Measurements from ENCODE around the gene ATP8B2. TPM values are rescaled to one million over a fixed set of nuclear protein-coding genes. Genes with fewer than 3 reads are reported as not detected.

Gene ATP8B2
- total and polyA plus RNA-seq, 3 experiments from 2014 or later, result 69.9 to 72.8 (median 71.7) TPM

GRCh38 chr1:154326546-154327465 lies 1.5 kb downstream of the ATP8B2 start:
- peaks cover 57% of the 10 kb centered on the region for H3K4me1 ChIP-seq (ENCODE audit: insufficient read depth, low read length)
- no peaks in the 10 kb centered on the region for H3K9me3 Mint-ChIP-seq
- H3K4me1 Mint-ChIP-seq, result peaks cover 55 to 70% (median 62%) of the 10 kb centered on the region in 3 donors
- peak overlapping the region; percentile 76 to 98 (median 93) for H3K27ac Mint-ChIP-seq
- H3K9me3 ChIP-seq (ENCODE audit: low read length), result no peaks in the 10 kb centered on the region
- H3K4me3 ChIP-seq (ENCODE audit: low read length), result peak overlapping the region; percentile 72
- peaks cover 15% of the 10 kb centered on the region for H3K36me3 ChIP-seq (ENCODE audit: insufficient read depth, low read length)
- peaks cover 4 to 29% (median 4%) of the 10 kb centered on the region in 3 donors for H3K36me3 Mint-ChIP-seq
- peak overlapping the region; percentile 83 for H3K27ac ChIP-seq (ENCODE audit: low read depth, low read length)
- ChIA-PET CTCF (interaction anchor here (1.2 to 18.8 kb wide), 6 partner anchors 15 to 128 kb away, joined by 3 to 591 read pairs (median 5); partner anchors contain the start of gene IL6R), POLR2A (interaction anchor here (0.6 to 6.4 kb wide), 5 partner anchors 9 to 77 kb away, joined by 3 to 56 read pairs (median 10); no protein-coding TSS in a partner anchor)
- no peaks in the 10 kb centered on the region for H3K27me3 ChIP-seq (ENCODE audit: insufficient read depth, low read length, poor library complexity, severe bottlenecking)
- peak overlapping the region; percentile 96 to 98 (median 98) for H3K4me3 Mint-ChIP-seq
- H3K27me3 Mint-ChIP-seq, result peaks cover 0 to 4% of the 10 kb centered on the region in 2 donors
- DNase-seq, result no peak

GRCh38 chr1:154327466-154328317 lies 2.4 kb downstream of the ATP8B2 start:
- no peaks in the 10 kb centered on the region for H3K27me3 ChIP-seq (ENCODE audit: insufficient read depth, low read length, poor library complexity, severe bottlenecking)
- Mint-ChIP-seq H3K4me1 (peaks cover 58 to 72% (median 69%) of the 10 kb centered on the region in 3 donors), H3K27ac (peak overlapping the region; percentile 76 to 98 (median 92)), H3K36me3 (peaks cover 4 to 37% (median 8%) of the 10 kb centered on the region in 3 donors), H3K4me3 (peak overlapping the region; percentile 84 to 98 (median 96)), H3K27me3 (no peaks in the 10 kb centered on the region), H3K9me3 (no peaks in the 10 kb centered on the region)
- DNase-seq, result peak in 3 of 5 donors; percentile 23 to 56 (median 55)
- CTCF ChIA-PET, result interaction anchor here (0.8 to 18.8 kb wide), 7 partner anchors 16 to 106 kb away, joined by 3 to 591 read pairs (median 3); partner anchors contain the start of gene HAX1
- peak overlapping the region; percentile 57 for H3K27ac ChIP-seq (ENCODE audit: low read depth, low read length)
- no peaks in the 10 kb centered on the region for H3K9me3 ChIP-seq (ENCODE audit: low read length)
- POLR2A ChIA-PET, result interaction anchor here (0.6 to 6.4 kb wide), 7 partner anchors 8 to 76 kb away, joined by 3 to 56 read pairs (median 7); no protein-coding TSS in a partner anchor
- peaks cover 24% of the 10 kb centered on the region for H3K36me3 ChIP-seq (ENCODE audit: insufficient read depth, low read length)
- H3K4me1 ChIP-seq (ENCODE audit: insufficient read depth, low read length), result peaks cover 66% of the 10 kb centered on the region
- peak overlapping the region; percentile 53 for H3K4me3 ChIP-seq (ENCODE audit: low read length)

GRCh38 chr1:154328318-154329151 lies 3.2 kb downstream of the ATP8B2 start:
- H3K4me1 ChIP-seq (ENCODE audit: insufficient read depth, low read length), result peaks cover 66% of the 10 kb centered on the region
- POLR2A ChIA-PET, result interaction anchor here (0.8 to 6.4 kb wide), 6 partner anchors 7 to 108 kb away, joined by 3 to 56 read pairs (median 5); partner anchors contain the start of gene UBAP2L

GRCh38 chr1:154329152-154329521 lies 3.8 kb downstream of the ATP8B2 start:
- H3K27me3 ChIP-seq (ENCODE audit: insufficient read depth, low read length, poor library complexity, severe bottlenecking), result no peaks in the 10 kb centered on the region
- Mint-ChIP-seq H3K27me3 (no peaks in the 10 kb centered on the region), H3K4me3 (peak overlapping the region; percentile 78 to 98 (median 87)), H3K27ac (peak overlapping the region; percentile 58 to 96 (median 87)), H3K9me3 (no peaks in the 10 kb centered on the region), H3K36me3 (peaks cover 4 to 49% (median 12%) of the 10 kb centered on the region in 3 donors), H3K4me1 (peaks cover 64 to 80% (median 75%) of the 10 kb centered on the region in 3 donors)
- H3K27ac ChIP-seq (ENCODE audit: low read depth, low read length), result no peak overlapping the region
- peaks cover 30% of the 10 kb centered on the region for H3K36me3 ChIP-seq (ENCODE audit: insufficient read depth, low read length)
- CTCF ChIA-PET, result interaction anchor here (0.9 to 18.8 kb wide), 6 partner anchors 16 to 131 kb away, joined by 3 to 591 read pairs (median 4); partner anchors contain the start of gene HAX1
- peak overlapping the region; percentile 80 for H3K4me3 ChIP-seq (ENCODE audit: low read length)
- H3K4me1 ChIP-seq (ENCODE audit: insufficient read depth, low read length), result peaks cover 63% of the 10 kb centered on the region
- POLR2A ChIA-PET, result interaction anchor here (1.2 to 6.4 kb wide), 4 partner anchors 7 to 109 kb away, joined by 3 to 56 read pairs (median 14); partner anchors contain the start of gene UBAP2L
- H3K9me3 ChIP-seq (ENCODE audit: low read length), result no peaks in the 10 kb centered on the region
- no peak for DNase-seq

More at GRCh38 chr1:154328318-154329151, 3.2 kb downstream of the ATP8B2 start:
- Histone ChIP-seq H3K9me3 (ENCODE audit: low read length) (no peaks in the 10 kb centered on the region), H3K4me3 (ENCODE audit: low read length) (peak overlapping the region; percentile 80), H3K27ac (ENCODE audit: low read depth, low read length) (peak overlapping the region; percentile 57), H3K36me3 (ENCODE audit: insufficient read depth, low read length) (peaks cover 24% of the 10 kb centered on the region), H3K27me3 (ENCODE audit: insufficient read depth, low read length, poor library complexity, severe bottlenecking) (no peaks in the 10 kb centered on the region)
- peak overlapping the region; percentile 76 to 98 (median 92) for H3K27ac Mint-ChIP-seq
- H3K4me3 Mint-ChIP-seq, result peak overlapping the region; percentile 87 to 98 (median 96)
- peaks cover 61 to 75% (median 71%) of the 10 kb centered on the region in 3 donors for H3K4me1 Mint-ChIP-seq
- H3K36me3 Mint-ChIP-seq, result peaks cover 4 to 42% (median 9%) of the 10 kb centered on the region in 3 donors
- CTCF ChIA-PET, result interaction anchor here (0.8 to 18.8 kb wide), 8 partner anchors 17 to 130 kb away, joined by 3 to 591 read pairs (median 3); partner anchors contain the start of gene HAX1
- no peaks in the 10 kb centered on the region for H3K27me3 Mint-ChIP-seq
- no peaks in the 10 kb centered on the region for H3K9me3 Mint-ChIP-seq
- peak; percentile 87 to 93 (median 89) for DNase-seq

- peaks cover 64 to 80% (median 75%) of the 10 kb centered on the region in 3 donors for H3K4me1 Mint-ChIP-seq
- CTCF ChIA-PET, result interaction anchor here (0.9 to 18.8 kb wide), 4 partner anchors 16 to 131 kb away, joined by 3 to 591 read pairs (median 4); partner anchors contain the start of gene HAX1
- H3K4me1 ChIP-seq (ENCODE audit: insufficient read depth, low read length), result peaks cover 62% of the 10 kb centered on the region
- peak in 1 of 5 donors; percentile 56 for DNase-seq
- peaks cover 35% of the 10 kb centered on the region for H3K36me3 ChIP-seq (ENCODE audit: insufficient read depth, low read length)
- H3K36me3 Mint-ChIP-seq, result peaks cover 4 to 54% (median 14%) of the 10 kb centered on the region in 3 donors
- peak overlapping the region; percentile 58 to 96 (median 82) for H3K27ac Mint-ChIP-seq
- peak overlapping the region; percentile 78 to 98 (median 87) for H3K4me3 Mint-ChIP-seq
- H3K9me3 Mint-ChIP-seq, result no peaks in the 10 kb centered on the region
- H3K4me3 ChIP-seq (ENCODE audit: low read length), result peak overlapping the region; percentile 80
- no peak overlapping the region for H3K27ac ChIP-seq (ENCODE audit: low read depth, low read length)
- no peaks in the 10 kb centered on the region for H3K27me3 Mint-ChIP-seq
- POLR2A ChIA-PET, result interaction anchor here (1.2 to 6.4 kb wide), 4 partner anchors 6 to 109 kb away, joined by 3 to 56 read pairs (median 14); partner anchors contain the start of gene UBAP2L
- H3K27me3 ChIP-seq (ENCODE audit: insufficient read depth, low read length, poor library complexity, severe bottlenecking), result no peaks in the 10 kb centered on the region
- H3K9me3 ChIP-seq (ENCODE audit: low read length), result no peaks in the 10 kb centered on the region
Observed at GRCh38 chr1:154329551-154330131, 4.3 kb downstream of the ATP8B2 start.

GRCh38 chr1:154330669-154331068 lies 5.3 kb downstream of the ATP8B2 start:
- Histone ChIP-seq H3K27ac (ENCODE audit: low read depth, low read length) (no peak overlapping the region), H3K4me1 (ENCODE audit: insufficient read depth, low read length) (peaks cover 72% of the 10 kb centered on the region), H3K27me3 (ENCODE audit: insufficient read depth, low read length, poor library complexity, severe bottlenecking) (no peaks in the 10 kb centered on the region), H3K4me3 (ENCODE audit: low read length) (peak overlapping the region; percentile 80), H3K36me3 (ENCODE audit: insufficient read depth, low read length) (peaks cover 38% of the 10 kb centered on the region), H3K9me3 (ENCODE audit: low read length) (no peaks in the 10 kb centered on the region)
- Mint-ChIP-seq H3K27me3 (no peaks in the 10 kb centered on the region), H3K9me3 (no peaks in the 10 kb centered on the region), H3K27ac (peak overlapping the region; percentile 58 to 96 (median 82)), H3K36me3 (peaks cover 4 to 57% (median 17%) of the 10 kb centered on the region in 3 donors), H3K4me3 (peak overlapping the region; percentile 45 to 98 (median 84)), H3K4me1 (peaks cover 71 to 85% (median 84%) of the 10 kb centered on the region in 3 donors)
- ChIA-PET CTCF (interaction anchor here (1.0 to 18.8 kb wide), 2 partner anchors 15 to 73 kb away, joined by 3 to 591 read pairs; no protein-coding TSS in a partner anchor), POLR2A (no interaction called here)
- DNase-seq, result no peak

All from CD8-positive, alpha-beta memory T cell (primary cell).